Pancreas (tissue), 10 donors: ENCODE measurements around the gene RELL2. TPM values are rescaled to one million over a fixed set of nuclear protein-coding genes. Genes with fewer than 3 reads are reported as not detected.

Experiments
- ATAC-seq, 4 donors: fragments of 200-7000 bp; cut with Tn5 transposase; one replicate each; pipeline versions ENCODE4 v1.8.0 to v1.9.1; 2020; ENCODE audit warnings: mild to moderate bottlenecking in 4 of 4, moderate library complexity in 4 of 4
- DNase-seq, 6 donors: peaks; one replicate each; pipeline ENCODE4 v3.0.0-alpha.2; 2020
- FAIRE-seq: peaks from 2 replicates; lab custom pipeline; 2012; peaks lifted over from hg19 to GRCh38; lab: Jason Lieb, UNC
- H3K27ac ChIP-seq, 4 donors: fragments of 200-600 bp; sonication (generic); 1 replicate in 3 of 4; 2 replicates in 1 of 4; pipeline versions ENCODE4 v1.5.0 to v1.8.0; 2020
- H3K27me3 ChIP-seq, 4 donors: fragments of 200-600 bp; one replicate each; pipeline ENCODE4 v1.8.0; 2021
- H3K36me3 ChIP-seq, 3 donors: fragments of 200-600 bp; sonication (generic) in 1 of 3; one replicate each; pipeline versions ENCODE4 v1.5.0 to v1.8.0; 2020 to 2021
- H3K4me1 ChIP-seq, 3 donors: fragments of 200-600 bp; one replicate each; pipeline ENCODE4 v1.8.0; 2021
- H3K4me3 ChIP-seq, 4 donors: fragments of 200-600 bp; sonication (generic) in 2 of 4; one replicate each; pipeline versions ENCODE4 v1.5.0 to v1.8.0; 2020 to 2021
- H3K9me3 ChIP-seq, 4 donors: fragments of 200-600 bp; one replicate each; pipeline ENCODE4 v1.8.0; 2021
- CTCF ChIP-seq, 4 donors: fragments of 200-600 bp; sonication (generic) in 3 of 4; IDR thresholded peaks; one replicate each; pipeline versions ENCODE4 v1.5.0 to v1.8.0; 2021; ENCODE audit warnings: antibody characterized with exemption in 4 of 4
- whole genome bisulfite sequencing, 2 donors: extraction: QIAGEN DNeasy Blood & Tissue Kit; methylation state at CpG; one replicate each; pipeline ENCODE4 v1.1.7; 2013; 5-methylcytosine and 5-hydroxymethylcytosine counted together
- intact Hi-C, 3 donors: fragments of 100-400 bp; cut with DNase I; formaldehyde crosslinking; loops; one replicate each; pipeline versions ENCODE4 v1.11.1 to v1.14.2; 2022
- polyA plus RNA-seq, 2 donors: library from polyadenylated mRNA; stranded (reverse); fragments of 200-250 nt; gene quantifications; one replicate each; pipeline ENCODE4 v1.2.3, GENCODE V29; 2013
- total RNA-seq, 6 donors: library from RNA; stranded (reverse); fragmentation: NEBNext Ultra II Directional in 4 of 6; extraction: Animal tissue kit (Norgen Biotek cat#: 25700) in 4 of 6; gene quantifications; one replicate each; pipeline versions ENCODE4 v1.2.1 to v1.2.4, GENCODE V29; 2021 to 2023
- donor health status: healthy with polysubstance abuse.
- donor health status: DM: no; HTN: no; CAD: no; lungs with moderate emphysema.
- donor health status: DM: no; HTN: no; CAD: no.
- donor health status: control.
- donor health status: control.
- donor health status: Bipolar disorder and iron deficiency.
- donor health status: DM: yes; HTN: yes; CAD: no.
- donor health status: DM: no; HTN: no; CAD: no.
- donor health status: DM: no; HTN: no; CAD: no.
- donor health status: DM: yes; HTN: yes; CAD: no.

RELL2 gene
- total and polyA plus RNA-seq, 8 donors: 0.67 to 9.0 (median 1.2) TPM

GRCh38 chr5:141680751-141681201, 44.0 kb downstream of the RELL2 start:
- ATAC-seq (no peak), DNase-seq (no peak), FAIRE-seq (no peak)
- Histone ChIP-seq H3K4me3 (peak overlapping the region in 1 of 4 donors; percentile 54), H3K36me3 (no peaks in the 10 kb centered on the region), H3K27me3 (no peaks in the 10 kb centered on the region), H3K4me1 (no peaks in the 10 kb centered on the region), H3K27ac (no peak overlapping the region), H3K9me3 (no peaks in the 10 kb centered on the region)
- TF ChIP-seq CTCF (IDR thresholded peaks at IDR 0.05): no peak
- intact Hi-C loops: no loop called here
- 75 to 85% methylated on average over 4 to 6 of the region's 6 CpGs for WGBS, 2 donors

GRCh38 chr5:141681295-141681694, 44.5 kb downstream of the RELL2 start:
- Histone ChIP-seq H3K9me3 (no peaks in the 10 kb centered on the region), H3K27ac (peak overlapping the region in 2 of 4 donors; percentile 57 to 68), H3K27me3 (no peaks in the 10 kb centered on the region), H3K4me1 (no peaks in the 10 kb centered on the region), H3K36me3 (no peaks in the 10 kb centered on the region), H3K4me3 (peak overlapping the region in 2 of 4 donors; percentile 46 to 54)
- no peak for FAIRE-seq
- intact Hi-C loops: no loop called here
- WGBS, 2 donors: 86 to 87% methylated on average over 2 of the region's 2 CpGs
- no peak for TF ChIP-seq CTCF (IDR thresholded peaks at IDR 0.05)
- no peak for DNase-seq
- no peak for ATAC-seq

- DNase-seq (peak; percentile 64 to 85 (median 76)), FAIRE-seq (no peak), ATAC-seq (peak; percentile 88 to 94 (median 92))
- peak within 1 kb of the TSS in 2 of 4 donors; percentile 46 to 54 for H3K4me3 ChIP-seq
- H3K9me3 ChIP-seq: no peaks in the 10 kb centered on the region
- TF ChIP-seq CTCF (IDR thresholded peaks at IDR 0.05): no peak
- 10 to 14% methylated on average over 45 to 77 of the region's 77 CpGs for whole genome bisulfite sequencing, 2 donors
- H3K4me1 ChIP-seq: no peaks in the 10 kb centered on the region
- H3K36me3 ChIP-seq: no peaks in the 10 kb centered on the region
- intact Hi-C loops: no loop called here
- H3K27me3 ChIP-seq: no peaks in the 10 kb centered on the region
- peak within 1 kb of the TSS in 2 of 4 donors; percentile 57 to 68 for H3K27ac ChIP-seq
These were observed 45.2 kb downstream of the RELL2 start, which contains the start of gene ARAP3 for GRCh38 chr5:141681695-141682641. Gene ARAP3, minus strand, starts transcription at chr5:141682230. Its CDS starts 1,744 bp downstream, at chr5:141680486.

- DNase-seq: no peak
- Histone ChIP-seq H3K4me1 (no peaks in the 10 kb centered on the region), H3K9me3 (no peaks in the 10 kb centered on the region), H3K4me3 (no peak overlapping the region), H3K27me3 (no peaks in the 10 kb centered on the region), H3K27ac (no peak overlapping the region), H3K36me3 (no peaks in the 10 kb centered on the region)
- TF ChIP-seq CTCF (IDR thresholded peaks at IDR 0.05): no peak
- FAIRE-seq: no peak
- ATAC-seq: no peak
- intact Hi-C loops: no loop called here
These were observed 46.9 kb downstream of the RELL2 start for GRCh38 chr5:141683596-141684141.
